ENCODE data around the gene TNFRSF11A. TPM values are rescaled to one million over a fixed set of nuclear protein-coding genes. Genes with fewer than 3 reads are reported as not detected.

TNFRSF11A gene
- total RNA-seq, 1 donor, result 1.1 TPM

GRCh38 chr18:62365420-62365819 is 40.3 kb downstream of the TNFRSF11A start:
- DNase-seq (ENCODE audit: low read depth), result no peak
- no peak for TF ChIP-seq CTCF (IDR thresholded peaks at IDR 0.05; ENCODE audit: insufficient read depth, low read length)
- H3K4me3 ChIP-seq (ENCODE audit: low read depth, low read length), result no peak overlapping the region

DNA sequence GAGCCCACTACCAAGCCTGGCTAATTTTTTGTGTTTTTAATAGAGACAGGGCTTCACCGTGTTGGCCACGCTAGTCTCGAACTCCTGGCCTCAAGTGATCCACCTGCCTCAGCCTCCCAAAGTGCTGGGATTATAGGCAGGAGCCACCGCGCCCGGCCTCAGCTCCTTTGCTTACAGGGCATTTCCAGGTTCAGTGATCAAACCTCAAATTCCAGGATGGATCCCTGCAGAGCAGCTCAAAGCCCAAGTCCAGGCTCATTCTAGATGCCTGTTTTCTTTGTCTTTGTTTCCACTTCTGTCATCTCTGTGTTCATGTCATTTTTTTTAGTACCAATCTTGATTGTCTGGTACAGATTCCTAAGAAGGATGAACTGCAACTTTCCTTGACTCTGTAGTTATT is 41.9 kb downstream of the TNFRSF11A start:
- TF ChIP-seq CTCF (IDR thresholded peaks at IDR 0.05; ENCODE audit: insufficient read depth, low read length), result no peak
- DNase-seq (ENCODE audit: low read depth), result no peak
- no peak overlapping the region for H3K4me3 ChIP-seq (ENCODE audit: low read depth, low read length)

GRCh38 chr18:62368100-62368499 is 43.0 kb downstream of the TNFRSF11A start:
- DNase-seq (ENCODE audit: low read depth), result no peak
- no peak overlapping the region for H3K4me3 ChIP-seq (ENCODE audit: low read depth, low read length)
- TF ChIP-seq CTCF (IDR thresholded peaks at IDR 0.05; ENCODE audit: insufficient read depth, low read length), result no peak

- H3K4me3 ChIP-seq (ENCODE audit: low read depth, low read length), result no peak overlapping the region
- TF ChIP-seq CTCF (IDR thresholded peaks at IDR 0.05; ENCODE audit: insufficient read depth, low read length), result no peak
- DNase-seq (ENCODE audit: low read depth), result no peak
Measured at GRCh38 chr18:62369129-62369644, 44.1 kb downstream of the TNFRSF11A start.

- no peak for TF ChIP-seq CTCF (IDR thresholded peaks at IDR 0.05; ENCODE audit: insufficient read depth, low read length)
Measured at GRCh38 chr18:62370366-62370765, 45.3 kb downstream of the TNFRSF11A start.

GRCh38 chr18:62371436-62371835 is 46.3 kb downstream of the TNFRSF11A start:
- no peak for TF ChIP-seq CTCF (IDR thresholded peaks at IDR 0.05; ENCODE audit: insufficient read depth, low read length)
- H3K4me3 ChIP-seq (ENCODE audit: low read depth, low read length), result no peak overlapping the region
- DNase-seq (ENCODE audit: low read depth), result no peak

More at GRCh38 chr18:62370366-62370765, 45.3 kb downstream of the TNFRSF11A start:
- H3K4me3 ChIP-seq (ENCODE audit: low read depth, low read length), result no peak overlapping the region
- no peak for DNase-seq (ENCODE audit: low read depth)

DNA sequence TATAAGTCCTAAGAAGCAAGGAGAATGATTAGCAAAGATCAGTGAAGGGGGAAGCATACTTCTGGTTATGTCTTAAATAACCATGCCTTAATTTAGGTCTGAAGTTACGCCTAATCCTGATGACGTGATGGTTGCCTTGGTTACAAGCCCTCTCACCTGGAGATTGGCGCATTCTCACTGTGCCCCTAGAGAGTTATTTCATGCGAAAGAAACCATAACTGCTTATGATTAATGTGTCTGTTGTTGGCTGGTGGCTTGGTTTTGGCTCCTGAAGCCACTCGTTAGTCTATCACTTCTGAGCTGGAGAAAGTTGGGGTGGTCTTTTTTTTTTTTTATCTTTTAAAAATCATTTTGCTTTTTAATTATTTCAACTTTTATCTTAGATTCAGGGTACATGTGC is 47.0 kb downstream of the TNFRSF11A start:
- TF ChIP-seq CTCF (IDR thresholded peaks at IDR 0.05; ENCODE audit: insufficient read depth, low read length), result no peak
- no peak for DNase-seq (ENCODE audit: low read depth)
- no peak overlapping the region for H3K4me3 ChIP-seq (ENCODE audit: low read depth, low read length)
